Activated CD8-positive, alpha-beta memory T cell treated with anti-CD3 and anti-CD28 coated beads for 48 hours (primary cell): Measurements from ENCODE around the gene MAP2.
"Not testable (repeated sequence)": the region's sequence is repeated elsewhere in the genome, so short reads cannot be mapped to it uniquely, and the experiment has no call there.

Experiments
- DNase-seq, 3 experiments: peaks; one replicate each; pipeline ENCODE4 v3.0.0-alpha.2; 2020; ENCODE audit warnings: low read depth in 2 of 3, low spot score in 2 of 3

Gene MAP2

GRCh38 chr2:209581040-209581439 lies 157.2 kb downstream of the MAP2 start:
- no peak for DNase-seq

DNA sequence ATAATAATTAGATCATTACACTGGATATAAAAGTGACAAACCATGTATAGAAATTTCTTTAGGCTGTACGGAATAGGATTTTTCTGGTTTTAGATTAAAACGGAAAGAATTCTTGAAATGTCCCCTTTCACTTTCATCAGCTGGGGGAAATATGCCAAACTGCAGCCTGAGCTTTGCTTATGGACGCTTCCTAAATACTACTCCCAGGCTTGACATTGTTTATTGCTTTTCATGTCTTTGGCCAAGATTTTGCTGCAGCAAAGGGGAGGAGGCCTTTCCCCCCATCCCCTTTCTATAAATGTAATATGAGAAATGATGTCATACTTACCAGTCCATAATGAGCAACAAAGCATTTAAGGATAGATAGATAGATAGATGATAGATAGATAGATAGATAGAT lies 158.4 kb downstream of the MAP2 start:
- DNase-seq = no peak

- no peak for DNase-seq
Observed at GRCh38 chr2:209584472-209584871, 160.6 kb downstream of the MAP2 start.

DNA sequence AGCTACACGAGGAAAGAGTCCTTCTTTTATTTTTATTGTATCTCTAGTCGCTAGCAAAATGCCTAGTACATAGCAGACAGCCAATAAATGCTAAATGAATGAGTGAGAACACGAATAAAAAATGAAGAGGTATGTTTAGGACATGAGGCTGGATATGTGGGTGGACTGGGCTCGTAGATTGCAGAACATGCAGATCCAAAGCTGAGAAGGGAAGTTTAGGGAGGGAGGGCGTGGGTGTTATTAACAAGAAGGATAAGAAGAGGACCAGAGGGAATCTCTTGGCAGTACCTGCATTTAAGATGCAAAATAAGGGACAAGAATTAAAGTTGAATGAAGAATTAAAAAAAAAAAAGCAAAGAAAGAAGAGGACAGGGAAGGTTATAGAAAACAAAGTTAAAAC lies 161.1 kb downstream of the MAP2 start:
- no peak for DNase-seq

- no peak for DNase-seq
Observed at GRCh38 chr2:209591021-209591420, 167.2 kb downstream of the MAP2 start.

- no peak for DNase-seq
Observed at GRCh38 chr2:209592106-209592505, 168.3 kb downstream of the MAP2 start.

DNA sequence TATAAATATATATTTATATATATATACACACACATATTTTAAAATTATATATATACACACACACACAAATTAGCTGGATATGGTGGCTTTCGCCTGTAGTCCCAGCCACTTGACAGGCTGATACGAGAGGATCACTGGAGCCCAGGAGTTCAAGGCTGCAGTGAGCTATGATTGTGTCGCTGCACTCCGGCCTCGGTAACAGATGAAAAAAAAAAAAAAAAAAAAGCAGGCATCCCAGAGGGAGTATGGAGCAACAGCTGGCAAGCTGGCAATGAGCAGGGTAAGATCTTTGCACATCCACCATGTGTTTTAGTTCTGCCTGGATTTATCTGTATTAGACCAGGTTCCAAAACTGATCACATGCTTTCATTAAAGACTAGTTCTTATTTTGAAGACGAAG lies 170.1 kb downstream of the MAP2 start:
- DNase-seq = no peak

DNA sequence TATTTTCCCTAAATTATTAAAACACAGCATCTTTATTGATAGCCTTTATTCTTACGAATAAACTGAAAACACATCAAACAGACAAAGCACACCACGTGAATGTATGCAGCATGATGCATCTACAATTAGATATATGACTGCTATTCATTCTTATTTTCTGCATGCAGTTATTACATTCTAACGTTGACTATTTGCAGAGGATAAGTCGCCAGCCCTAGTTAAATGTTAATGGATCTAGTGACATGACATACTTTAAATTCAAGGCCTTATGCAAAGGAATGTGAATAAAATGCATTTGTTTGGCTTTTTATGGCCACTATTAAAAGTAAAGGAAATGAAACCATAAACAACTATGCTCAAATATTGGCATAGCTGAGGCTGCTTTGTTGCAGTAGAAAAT lies 172.4 kb downstream of the MAP2 start:
- no peak for DNase-seq

DNA sequence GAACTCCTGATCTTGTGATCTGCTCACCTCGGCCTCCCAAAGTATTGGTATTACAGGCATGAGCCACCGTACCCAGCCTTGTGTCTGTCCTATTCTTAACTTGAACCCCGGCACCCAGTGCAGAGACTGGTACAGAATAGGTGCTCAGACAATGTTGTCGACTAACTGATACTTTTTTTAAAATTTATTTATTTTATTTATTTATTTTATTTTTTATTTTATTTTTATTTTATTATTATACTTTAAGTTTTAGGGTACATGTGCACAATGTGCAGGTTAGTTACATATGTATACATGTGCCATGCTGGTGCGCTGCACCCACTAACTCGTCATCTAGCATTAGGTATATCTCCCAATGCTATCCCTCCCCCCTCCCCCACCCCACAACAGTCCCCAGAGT lies 174.4 kb downstream of the MAP2 start:
- DNase-seq = not testable (repeated sequence)

DNA sequence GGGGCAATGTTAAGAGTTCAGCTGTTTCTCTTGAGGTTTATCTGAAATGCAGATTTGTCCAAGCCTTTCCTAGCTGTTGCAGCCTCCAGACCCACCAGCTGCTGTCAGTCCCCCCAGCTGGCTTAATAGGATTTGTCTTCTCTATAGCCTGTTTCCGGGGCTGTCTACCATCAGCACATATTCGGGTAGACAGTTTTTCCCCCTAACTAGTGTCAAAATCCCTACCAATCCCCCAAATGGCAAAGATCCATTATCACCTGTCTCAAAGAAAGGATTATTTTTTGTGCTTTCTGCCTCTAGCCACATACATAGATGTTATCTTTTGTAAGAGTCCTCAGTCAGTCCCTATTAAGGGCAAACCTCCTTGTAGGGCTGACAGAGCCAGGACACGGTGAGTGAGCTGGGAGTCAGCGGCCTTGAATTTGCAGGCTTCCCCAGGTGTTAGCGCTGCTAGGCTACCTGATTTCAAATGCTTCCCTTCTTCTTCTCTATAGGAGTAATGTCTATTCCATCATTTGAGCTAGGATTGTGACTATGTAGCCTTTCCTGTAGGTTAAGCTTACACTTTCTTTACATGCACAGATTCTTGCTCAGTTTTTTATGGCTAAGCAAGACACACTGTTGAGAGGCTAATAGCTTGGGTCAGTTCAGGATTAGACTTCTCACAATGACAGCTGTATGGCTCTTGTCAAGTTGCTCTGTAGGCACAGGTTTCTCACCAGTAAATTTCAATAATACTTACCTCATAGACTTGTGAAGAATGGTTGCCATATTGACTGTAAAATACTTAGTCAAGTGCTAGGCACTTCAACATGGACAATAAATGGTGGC lies 176.7 kb downstream of the MAP2 start:
- DNase-seq = no peak

DNA sequence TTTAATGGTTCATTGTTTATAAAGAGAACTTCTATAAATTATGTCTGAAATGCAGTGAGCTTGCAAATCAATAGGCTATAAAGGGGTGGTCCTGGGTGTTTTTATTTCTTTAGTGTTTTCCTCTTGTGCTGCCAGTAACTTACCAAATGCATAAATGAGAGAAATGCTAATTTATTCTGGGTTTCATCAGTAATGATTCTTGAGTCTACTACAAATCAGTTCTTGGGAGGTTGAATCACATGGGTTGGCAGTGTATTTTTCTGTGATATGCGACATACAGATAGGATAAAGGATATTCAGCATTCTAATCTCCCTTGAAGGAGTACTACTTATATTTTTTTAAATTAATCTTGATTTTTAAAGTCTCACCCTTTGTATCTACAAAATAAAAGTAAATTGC lies 177.7 kb downstream of the MAP2 start:
- no peak for DNase-seq

DNA sequence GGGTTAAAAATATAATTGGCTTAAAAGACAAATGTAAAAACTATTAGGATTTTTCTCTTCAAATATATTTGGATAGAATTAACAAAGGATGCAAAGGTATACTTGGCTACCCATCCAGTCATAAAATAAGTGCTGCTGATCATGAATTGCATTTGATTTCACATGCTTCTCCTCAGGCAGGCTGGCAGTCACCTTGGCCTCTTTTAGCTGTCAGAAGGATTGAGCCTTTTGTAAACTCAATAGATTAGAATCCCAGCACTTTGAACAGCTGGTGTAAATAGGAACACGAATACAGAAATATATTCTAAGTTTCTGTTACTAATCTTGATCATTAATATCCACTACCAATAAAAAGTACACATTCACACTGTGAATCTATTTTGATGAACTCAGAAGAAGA lies 178.4 kb downstream of the MAP2 start:
- DNase-seq = no peak

- DNase-seq = no peak
Observed at GRCh38 chr2:209609531-209609930, 185.7 kb downstream of the MAP2 start.

GRCh38 chr2:209610631-209611030 lies 186.8 kb downstream of the MAP2 start:
- DNase-seq = no peak

- no peak for DNase-seq
Observed at GRCh38 chr2:209613649-209614305, 189.9 kb downstream of the MAP2 start.

GRCh38 chr2:209614690-209615369 lies 191.0 kb downstream of the MAP2 start:
- no peak for DNase-seq

- DNase-seq = no peak
Observed at GRCh38 chr2:209619782-209620181, 195.9 kb downstream of the MAP2 start.

GRCh38 chr2:209624192-209624938 lies 200.5 kb downstream of the MAP2 start:
- no peak for DNase-seq

DNA sequence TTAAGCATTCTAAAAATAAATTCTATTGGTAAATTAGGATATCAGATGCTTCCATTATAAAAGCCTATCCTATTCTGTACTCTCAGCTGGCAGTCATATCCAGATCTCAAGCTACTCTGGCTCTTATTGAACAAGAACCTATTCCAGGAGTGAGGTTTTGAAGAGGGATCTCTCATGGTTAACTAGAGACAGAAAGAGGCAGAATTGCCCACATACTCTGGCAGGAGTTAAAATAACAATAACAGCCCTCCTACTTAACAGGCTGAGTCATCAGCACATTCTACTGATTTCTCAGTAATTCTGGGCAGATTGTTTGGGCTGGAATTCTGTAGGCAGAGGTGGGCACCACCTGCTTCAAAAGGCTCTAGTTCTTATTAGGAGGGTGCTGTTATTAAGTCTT lies 205.8 kb downstream of the MAP2 start:
- no peak for DNase-seq

DNA sequence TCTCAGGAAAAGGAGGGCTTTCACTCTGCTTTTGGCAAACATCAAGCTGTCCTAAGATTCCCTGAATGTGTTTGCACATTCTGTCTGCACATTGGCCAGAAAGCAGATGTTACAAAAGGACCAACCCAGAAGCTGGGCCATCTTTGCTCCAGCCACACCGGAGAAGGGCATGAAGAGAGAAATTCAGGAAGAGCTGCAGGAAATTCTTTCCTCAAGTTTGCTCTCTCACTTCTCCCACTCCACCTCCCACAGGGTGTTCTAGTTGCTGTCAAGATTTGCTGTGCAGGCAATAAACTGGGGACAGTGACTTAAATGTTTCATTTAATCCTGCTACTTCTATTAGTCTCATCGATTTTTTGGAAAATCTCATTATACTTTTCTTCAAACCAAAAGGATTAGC lies 210.1 kb downstream of the MAP2 start:
- DNase-seq = no peak

- DNase-seq = no peak
Observed at GRCh38 chr2:209636076-209636475, 212.2 kb downstream of the MAP2 start.

DNA sequence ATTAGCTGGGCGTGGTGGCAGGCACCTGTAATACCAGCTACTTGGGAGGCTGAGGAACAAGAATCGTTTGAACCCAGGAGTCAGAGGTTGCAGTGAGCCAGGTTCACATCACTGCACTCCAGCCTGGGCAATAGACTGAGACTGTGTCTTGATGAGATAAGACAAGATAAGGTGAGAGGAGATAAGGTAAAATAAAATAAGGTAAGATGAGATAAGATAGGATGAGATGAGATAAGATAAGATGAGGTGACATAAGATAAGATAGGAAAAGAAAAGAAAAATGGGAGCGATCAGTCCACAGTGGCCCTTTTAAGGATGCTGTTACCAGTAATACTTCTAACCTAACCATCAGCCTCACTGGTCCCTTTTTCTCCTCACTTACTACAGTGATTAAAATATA lies 213.4 kb downstream of the MAP2 start:
- no peak for DNase-seq
